ENCODE measurements around the gene DCAF17.

The DCAF17 gene

GRCh38 chr2:171509945-171510731, 76.1 kb downstream of the DCAF17 start:
- H3K4me1 ChIP-seq = peaks cover 0 to 5% (median 0%) of the 10 kb centered on the region in 4 donors
- intact Hi-C loops (cut with DNase I; ENCODE audit: low total_unique reads) = no loop called here
- H3K4me3 ChIP-seq = no peak overlapping the region
- no peak overlapping the region for H3K27ac ChIP-seq
- H3K36me3 ChIP-seq = no peaks in the 10 kb centered on the region
- DNase-seq = no peak
- TF ChIP-seq CTCF (IDR thresholded peaks at IDR 0.05) = no peak
- H3K9me3 ChIP-seq = no peaks in the 10 kb centered on the region
- H3K27me3 ChIP-seq = no peaks in the 10 kb centered on the region

GRCh38 chr2:171512014-171512413, 78.0 kb downstream of the DCAF17 start:
- Histone ChIP-seq H3K4me1 (peaks cover 0 to 5% (median 0%) of the 10 kb centered on the region in 4 donors), H3K36me3 (no peaks in the 10 kb centered on the region), H3K9me3 (no peaks in the 10 kb centered on the region), H3K4me3 (no peak overlapping the region), H3K27ac (no peak overlapping the region), H3K27me3 (no peaks in the 10 kb centered on the region)
- intact Hi-C loops (cut with DNase I; ENCODE audit: low total_unique reads) = no loop called here
- DNase-seq = no peak
- no peak for TF ChIP-seq CTCF (IDR thresholded peaks at IDR 0.05)

- Histone ChIP-seq H3K36me3 (no peaks in the 10 kb centered on the region), H3K4me3 (no peak overlapping the region), H3K9me3 (no peaks in the 10 kb centered on the region), H3K27ac (no peak overlapping the region), H3K27me3 (no peaks in the 10 kb centered on the region), H3K4me1 (peaks cover 0 to 5% (median 0%) of the 10 kb centered on the region in 4 donors)
- no peak for TF ChIP-seq CTCF (IDR thresholded peaks at IDR 0.05)
- intact Hi-C loops (cut with DNase I; ENCODE audit: low total_unique reads) = no loop called here
- no peak for DNase-seq
Observed at GRCh38 chr2:171512683-171513195, 78.7 kb downstream of the DCAF17 start.

GRCh38 chr2:171513719-171514160, 79.7 kb downstream of the DCAF17 start:
- H3K4me1 ChIP-seq = peaks cover 0 to 5% (median 0%) of the 10 kb centered on the region in 4 donors
- DNase-seq = no peak
- H3K36me3 ChIP-seq = no peaks in the 10 kb centered on the region
- no peaks in the 10 kb centered on the region for H3K27me3 ChIP-seq
- H3K4me3 ChIP-seq = no peak overlapping the region
- H3K27ac ChIP-seq = no peak overlapping the region
- no peaks in the 10 kb centered on the region for H3K9me3 ChIP-seq
- no peak for TF ChIP-seq CTCF (IDR thresholded peaks at IDR 0.05)
- intact Hi-C loops (cut with DNase I; ENCODE audit: low total_unique reads) = no loop called here

- peaks cover 0 to 5% (median 0%) of the 10 kb centered on the region in 4 donors for H3K4me1 ChIP-seq
- no peak for TF ChIP-seq CTCF (IDR thresholded peaks at IDR 0.05)
- no peaks in the 10 kb centered on the region for H3K36me3 ChIP-seq
- no peaks in the 10 kb centered on the region for H3K27me3 ChIP-seq
- intact Hi-C loops (cut with DNase I; ENCODE audit: low total_unique reads) = no loop called here
- no peak overlapping the region for H3K4me3 ChIP-seq
- no peak overlapping the region for H3K27ac ChIP-seq
- no peaks in the 10 kb centered on the region for H3K9me3 ChIP-seq
- no peak for DNase-seq
Observed at GRCh38 chr2:171514908-171515582, 81.0 kb downstream of the DCAF17 start.
